ENCODE results near the gene KMO.

The KMO gene

GRCh38 chr1:241569848-241570247, 37.7 kb downstream of the KMO start:
- TF ChIP-seq, protein P1, sequence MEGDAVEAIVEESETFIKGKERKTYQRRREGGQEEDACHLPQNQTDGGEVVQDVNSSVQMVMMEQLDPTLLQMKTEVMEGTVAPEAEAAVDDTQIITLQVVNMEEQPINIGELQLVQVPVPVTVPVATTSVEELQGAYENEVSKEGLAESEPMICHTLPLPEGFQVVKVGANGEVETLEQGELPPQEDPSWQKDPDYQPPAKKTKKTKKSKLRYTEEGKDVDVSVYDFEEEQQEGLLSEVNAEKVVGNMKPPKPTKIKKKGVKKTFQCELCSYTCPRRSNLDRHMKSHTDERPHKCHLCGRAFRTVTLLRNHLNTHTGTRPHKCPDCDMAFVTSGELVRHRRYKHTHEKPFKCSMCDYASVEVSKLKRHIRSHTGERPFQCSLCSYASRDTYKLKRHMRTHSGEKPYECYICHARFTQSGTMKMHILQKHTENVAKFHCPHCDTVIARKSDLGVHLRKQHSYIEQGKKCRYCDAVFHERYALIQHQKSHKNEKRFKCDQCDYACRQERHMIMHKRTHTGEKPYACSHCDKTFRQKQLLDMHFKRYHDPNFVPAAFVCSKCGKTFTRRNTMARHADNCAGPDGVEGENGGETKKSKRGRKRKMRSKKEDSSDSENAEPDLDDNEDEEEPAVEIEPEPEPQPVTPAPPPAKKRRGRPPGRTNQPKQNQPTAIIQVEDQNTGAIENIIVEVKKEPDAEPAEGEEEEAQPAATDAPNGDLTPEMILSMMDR (IDR thresholded peaks at IDR 0.05; ENCODE audit: low read depth, low read length) = no peak
- DNase-seq (ENCODE audit: low read depth in 2 of 2) = no peak
- H3K4me3 ChIP-seq (replicated peaks in 1 of 2; ENCODE audit: low read depth in 2 of 2, low read length in 2 of 2) = no peak overlapping the region

DNA sequence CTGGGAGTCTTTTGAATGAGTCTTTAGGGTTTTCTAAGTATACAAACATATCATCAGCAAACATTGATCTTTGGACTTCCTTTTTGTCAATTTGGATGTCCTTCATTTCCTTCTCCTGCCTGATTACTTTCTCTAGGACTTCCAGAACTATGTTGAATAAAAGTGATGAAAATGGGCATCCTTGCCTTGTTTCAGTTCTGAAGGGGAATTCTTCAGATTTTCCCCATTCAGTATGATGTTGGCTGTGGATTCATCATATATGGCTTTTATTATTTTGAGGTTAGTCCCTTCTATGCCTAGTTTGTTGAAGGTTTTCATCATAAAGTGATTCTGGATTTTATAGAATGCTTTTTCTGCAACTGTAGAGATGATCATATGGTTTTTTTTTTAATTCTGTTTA, 42.0 kb downstream of the KMO start:
- no peak overlapping the region for H3K4me3 ChIP-seq (replicated peaks in 1 of 2; ENCODE audit: low read depth in 2 of 2, low read length in 2 of 2)
- TF ChIP-seq, protein P1 (IDR thresholded peaks at IDR 0.05; ENCODE audit: low read depth, low read length) = no peak
- no peak for DNase-seq (ENCODE audit: low read depth in 2 of 2)

DNA sequence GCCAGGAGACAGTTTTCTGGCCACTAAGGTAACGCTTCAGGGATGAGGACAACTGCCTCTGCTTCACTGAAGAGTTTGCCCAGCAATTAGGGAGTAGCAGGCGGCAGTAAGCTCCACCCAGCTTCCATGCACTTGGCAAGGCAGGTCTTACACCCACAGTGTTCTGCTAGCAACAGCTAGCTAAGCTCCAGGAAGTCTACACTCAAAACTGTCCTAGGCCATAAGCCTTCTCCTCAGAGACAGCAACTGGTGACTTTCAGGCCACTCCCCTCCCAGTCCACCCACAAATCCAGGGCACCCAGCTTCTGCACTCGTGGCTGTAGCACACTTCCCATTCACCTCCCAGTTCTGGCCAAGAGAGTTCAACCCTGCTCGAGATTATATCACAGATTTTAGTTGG, 47.3 kb downstream of the KMO start:
- TF ChIP-seq, protein P1 (IDR thresholded peaks at IDR 0.05; ENCODE audit: low read depth, low read length) = no peak
- DNase-seq (ENCODE audit: low read depth in 2 of 2) = no peak
- H3K4me3 ChIP-seq (replicated peaks in 1 of 2; ENCODE audit: low read depth in 2 of 2, low read length in 2 of 2) = no peak overlapping the region

GRCh38 chr1:241582921-241583321, 50.7 kb downstream of the KMO start:
- H3K4me3 ChIP-seq (replicated peaks in 1 of 2; ENCODE audit: low read depth in 2 of 2, low read length in 2 of 2) = no peak overlapping the region
- TF ChIP-seq, protein P1 (IDR thresholded peaks at IDR 0.05; ENCODE audit: low read depth, low read length) = no peak
- no peak for DNase-seq (ENCODE audit: low read depth in 2 of 2)

- TF ChIP-seq, protein P1 (IDR thresholded peaks at IDR 0.05; ENCODE audit: low read depth, low read length) = no peak
- H3K4me3 ChIP-seq (replicated peaks in 1 of 2; ENCODE audit: low read depth in 2 of 2, low read length in 2 of 2) = no peak overlapping the region
- no peak for DNase-seq (ENCODE audit: low read depth in 2 of 2)
Observed at GRCh38 chr1:241586905-241587512, 54.8 kb downstream of the KMO start.

DNA sequence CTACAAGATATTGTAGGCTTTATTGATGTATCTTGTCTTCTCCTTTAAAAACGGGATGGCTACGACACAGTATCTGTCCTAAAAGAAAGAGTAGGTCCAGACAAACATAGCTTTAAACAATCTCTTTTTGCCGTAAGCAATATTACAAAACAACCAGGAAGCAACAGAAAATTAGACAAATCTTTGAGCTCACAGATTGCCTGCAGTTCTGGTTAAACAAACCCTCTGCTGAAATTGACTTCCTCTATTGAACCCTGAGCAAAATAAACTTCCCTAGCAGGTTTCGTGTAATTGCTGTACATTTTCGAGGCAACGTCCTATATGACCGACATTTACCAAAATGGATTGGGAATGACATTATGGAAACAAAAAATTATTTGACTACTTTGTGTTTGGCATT, 57.3 kb downstream of the KMO start:
- DNase-seq (ENCODE audit: low read depth in 2 of 2) = no peak
- no peak overlapping the region for H3K4me3 ChIP-seq (replicated peaks in 1 of 2; ENCODE audit: low read depth in 2 of 2, low read length in 2 of 2)
- TF ChIP-seq, protein P1 (IDR thresholded peaks at IDR 0.05; ENCODE audit: low read depth, low read length) = no peak

DNA sequence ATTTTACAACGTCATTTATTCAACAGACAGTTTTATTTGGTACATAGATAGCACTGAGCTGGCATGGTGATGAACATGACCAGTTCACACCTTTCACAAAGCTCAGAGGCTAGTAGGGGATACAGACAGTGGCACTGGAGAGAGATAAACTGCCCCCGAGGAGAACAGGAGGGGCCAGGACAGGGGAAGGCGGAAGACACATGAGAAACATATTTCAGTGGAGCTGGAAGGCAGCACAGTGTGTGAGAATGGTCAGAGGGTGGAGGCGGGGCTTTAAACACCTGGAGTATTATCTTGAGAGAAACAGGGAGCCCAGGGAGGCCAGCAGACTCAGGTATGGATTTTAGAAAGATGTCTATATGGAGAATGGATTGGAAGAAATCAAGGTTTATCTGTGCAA, 58.5 kb downstream of the KMO start:
- no peak overlapping the region for H3K4me3 ChIP-seq (replicated peaks in 1 of 2; ENCODE audit: low read depth in 2 of 2, low read length in 2 of 2)
- no peak for DNase-seq (ENCODE audit: low read depth in 2 of 2)
- TF ChIP-seq, protein P1 (IDR thresholded peaks at IDR 0.05; ENCODE audit: low read depth, low read length) = no peak
